Breast epithelium (tissue), 4 donors: ENCODE measurements around the gene GRIA3. TPM values are rescaled to one million over a fixed set of nuclear protein-coding genes. Genes with fewer than 3 reads are reported as not detected.

ENCODE experiments used
- DNase-seq, 2 donors: peaks; one replicate each; pipeline ENCODE4 v3.0.0-alpha.2; 2019; ENCODE audit warnings: low spot score in 2 of 2
- H3K27ac ChIP-seq, 2 donors: fragments of 200-600 bp; sonication (generic) in 1 of 2; one replicate each; pipeline ENCODE4 v1.5.1; 2016 to 2019; ENCODE audit warnings: mild to moderate bottlenecking in 1 of 2
- H3K27me3 ChIP-seq, 2 donors: fragments of 200-600 bp; sonication (generic) in 1 of 2; one replicate each; pipeline versions ENCODE4 v1.5.1 to v1.6.0; 2017 to 2019; ENCODE audit warnings: control low read depth in 1 of 2, mild to moderate bottlenecking in 1 of 2
- H3K36me3 ChIP-seq: fragments of 200-600 bp; one replicate; pipeline ENCODE4 v1.5.1; 2019
- H3K4me1 ChIP-seq, 2 donors: fragments of 200-600 bp; sonication (generic); one replicate each; pipeline ENCODE4 v1.5.1; 2016 to 2019; ENCODE audit warnings: control low read depth in 1 of 2
- H3K4me3 ChIP-seq, 3 donors: fragments of 200-600 bp; sonication (generic); 1 replicate in 2 of 3; 2 replicates in 1 of 3; pipeline ENCODE4 v1.5.1; 2016 to 2019; ENCODE audit warnings: mild to moderate bottlenecking in 3 of 3, moderate library complexity in 2 of 3
- H3K9me3 ChIP-seq, 2 donors: fragments of 200-600 bp; sonication (generic) in 1 of 2; one replicate each; pipeline ENCODE4 v1.5.1; 2016 to 2019; ENCODE audit warnings: control low read depth in 1 of 2
- POLR2A ChIP-seq: fragments of 450-650 bp; IDR thresholded peaks from one replicate; pipeline ENCODE4 v1.6.1; 2016; ENCODE audit warnings: antibody characterized with exemption, mild to moderate bottlenecking, moderate library complexity
- POLR2AphosphoS5 ChIP-seq, 3 donors: sonication (generic); formaldehyde crosslinking; IDR thresholded peaks; one replicate each; pipeline ENCODE4 v1.6.1; 2017; ENCODE audit warnings: antibody characterized with exemption in 3 of 3
- intact Hi-C: fragments of 100-400 bp; cut with DNase I; formaldehyde crosslinking; loops from one replicate; pipeline ENCODE4 v1.15.1; 2023; ENCODE audit warnings: low total_unique reads
- total RNA-seq, 3 donors: library from RNA; depleted of rRNA; stranded (reverse); fragments of >200 nt; gene quantifications; one replicate each; pipeline ENCODE4 v1.1.0, GENCODE V29; 2016
- TF ChIP-seq, protein P1 (sequence below), 3 donors: fragments of 450-650 bp; IDR thresholded peaks; one replicate each; pipeline ENCODE4 v1.5.1; 2016 to 2017; ENCODE audit warnings: antibody characterized with exemption in 3 of 3, mild to moderate bottlenecking in 3 of 3, moderate library complexity in 3 of 3

GRIA3 gene
- total RNA-seq, 3 donors from 2014 or later = 0.98 to 2.6 (median 1.9) TPM

DNA sequence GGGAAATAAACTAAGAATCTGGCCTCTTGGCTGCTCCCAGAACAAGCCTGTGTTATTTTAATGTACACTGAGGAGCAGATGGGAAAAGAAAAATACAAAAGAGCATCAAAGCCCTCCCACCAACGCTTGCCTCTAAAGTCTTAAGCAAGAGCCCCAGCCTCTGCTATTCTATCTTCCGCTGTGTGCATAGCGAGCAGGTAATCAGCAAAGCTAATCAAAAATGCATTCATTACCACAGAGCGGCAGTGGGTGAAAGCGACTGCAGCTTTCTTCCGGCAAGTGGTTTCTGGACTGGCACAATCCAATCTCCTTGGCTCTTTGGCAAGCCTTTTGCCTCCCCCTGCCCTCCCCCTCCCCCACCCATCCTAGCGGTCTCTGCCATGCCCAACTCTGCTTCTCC lies 13.5 kb upstream of the GRIA3 start:
- no peak for DNase-seq
- Histone ChIP-seq H3K4me1 (no peaks in the 10 kb centered on the region), H3K36me3 (no peaks in the 10 kb centered on the region), H3K27me3 (no peaks in the 10 kb centered on the region), H3K4me3 (no peak overlapping the region), H3K9me3 (no peaks in the 10 kb centered on the region), H3K27ac (no peak overlapping the region)
- TF ChIP-seq POLR2A = no peak
- TF ChIP-seq, protein P1, sequence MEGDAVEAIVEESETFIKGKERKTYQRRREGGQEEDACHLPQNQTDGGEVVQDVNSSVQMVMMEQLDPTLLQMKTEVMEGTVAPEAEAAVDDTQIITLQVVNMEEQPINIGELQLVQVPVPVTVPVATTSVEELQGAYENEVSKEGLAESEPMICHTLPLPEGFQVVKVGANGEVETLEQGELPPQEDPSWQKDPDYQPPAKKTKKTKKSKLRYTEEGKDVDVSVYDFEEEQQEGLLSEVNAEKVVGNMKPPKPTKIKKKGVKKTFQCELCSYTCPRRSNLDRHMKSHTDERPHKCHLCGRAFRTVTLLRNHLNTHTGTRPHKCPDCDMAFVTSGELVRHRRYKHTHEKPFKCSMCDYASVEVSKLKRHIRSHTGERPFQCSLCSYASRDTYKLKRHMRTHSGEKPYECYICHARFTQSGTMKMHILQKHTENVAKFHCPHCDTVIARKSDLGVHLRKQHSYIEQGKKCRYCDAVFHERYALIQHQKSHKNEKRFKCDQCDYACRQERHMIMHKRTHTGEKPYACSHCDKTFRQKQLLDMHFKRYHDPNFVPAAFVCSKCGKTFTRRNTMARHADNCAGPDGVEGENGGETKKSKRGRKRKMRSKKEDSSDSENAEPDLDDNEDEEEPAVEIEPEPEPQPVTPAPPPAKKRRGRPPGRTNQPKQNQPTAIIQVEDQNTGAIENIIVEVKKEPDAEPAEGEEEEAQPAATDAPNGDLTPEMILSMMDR (IDR thresholded peaks at IDR 0.05) = no peak
- TF ChIP-seq POLR2AphosphoS5 (IDR thresholded peaks at IDR 0.05) = no peak
- intact Hi-C loops = no loop called here

DNA sequence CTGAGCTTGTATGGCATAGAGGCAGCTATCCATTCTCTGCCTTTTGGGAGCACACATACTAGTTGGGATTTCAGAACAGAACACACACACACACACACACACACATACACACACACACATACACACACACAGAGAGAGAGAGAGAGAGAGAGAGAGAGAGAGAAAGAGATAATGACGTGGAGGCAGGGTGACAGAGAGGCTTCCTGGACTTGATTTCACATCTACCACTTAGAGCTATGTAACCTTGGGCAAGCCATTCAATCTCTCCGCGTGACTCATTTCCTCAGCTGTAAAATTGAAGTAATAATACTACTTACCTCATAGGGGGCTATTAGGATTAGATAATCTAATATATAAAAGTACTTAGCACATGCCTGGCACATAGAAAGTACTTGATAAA lies 12.3 kb upstream of the GRIA3 start:
- Histone ChIP-seq H3K27me3 (peaks cover 0 to 3% of the 10 kb centered on the region in 2 donors), H3K4me3 (no peak overlapping the region), H3K27ac (no peak overlapping the region), H3K36me3 (no peaks in the 10 kb centered on the region), H3K9me3 (no peaks in the 10 kb centered on the region), H3K4me1 (no peaks in the 10 kb centered on the region)
- intact Hi-C loops = loop anchor here (2.0 kb wide), 1 partner anchor 69 kb away; no protein-coding TSS in a partner anchor
- TF ChIP-seq, protein P1 (IDR thresholded peaks at IDR 0.05) = no peak
- TF ChIP-seq POLR2A = no peak
- DNase-seq = no peak

DNA sequence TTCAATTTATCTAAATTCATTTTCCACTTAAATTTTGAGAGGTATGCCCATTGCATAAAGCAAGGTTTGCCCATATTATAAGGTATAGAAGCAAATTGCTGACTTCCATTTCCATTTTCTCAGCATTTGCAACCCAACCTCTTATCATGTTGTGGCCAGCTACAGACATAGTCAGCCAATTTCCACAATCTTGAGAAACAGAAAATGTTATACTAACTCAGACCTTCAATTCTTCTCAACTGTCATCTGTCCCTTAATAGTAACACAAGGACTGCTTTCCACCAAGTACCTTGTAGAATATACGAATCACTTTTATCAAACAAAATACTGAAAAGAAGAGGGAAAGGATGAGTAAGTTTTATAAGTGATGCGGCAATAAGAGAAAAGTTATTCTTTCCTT lies 11.2 kb upstream of the GRIA3 start:
- Histone ChIP-seq H3K36me3 (no peaks in the 10 kb centered on the region), H3K27ac (no peak overlapping the region), H3K27me3 (peaks cover 0 to 3% of the 10 kb centered on the region in 2 donors), H3K4me1 (no peaks in the 10 kb centered on the region), H3K9me3 (no peaks in the 10 kb centered on the region), H3K4me3 (no peak overlapping the region)
- intact Hi-C loops = loop anchor here (2.0 kb wide), 1 partner anchor 68 kb away; no protein-coding TSS in a partner anchor
- no peak for DNase-seq
- TF ChIP-seq POLR2A (no peak), POLR2AphosphoS5 (IDR thresholded peaks at IDR 0.05) (no peak)
- TF ChIP-seq, protein P1 (IDR thresholded peaks at IDR 0.05) = no peak

DNA sequence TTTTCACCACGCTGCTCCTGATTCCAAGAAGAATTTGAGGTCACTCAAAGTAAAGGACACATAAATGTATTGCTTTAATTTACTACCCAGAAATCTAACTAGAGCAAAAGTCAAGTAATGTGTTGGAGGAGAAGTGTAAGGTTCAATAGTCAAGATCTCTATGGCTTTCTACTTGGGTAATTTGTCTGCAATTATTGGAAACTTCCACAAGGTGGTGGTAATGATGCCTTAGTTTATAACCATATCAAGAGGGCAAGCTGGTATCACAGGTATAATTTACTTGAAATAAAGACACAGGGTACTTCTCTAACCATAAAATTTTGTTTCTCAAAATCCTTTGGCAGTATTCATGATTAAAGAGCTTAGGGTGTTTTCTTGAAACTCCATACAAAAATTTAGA lies 10.2 kb upstream of the GRIA3 start:
- intact Hi-C loops = loop anchor here (2.0 kb wide), 1 partner anchor 67 kb away; no protein-coding TSS in a partner anchor
- DNase-seq = no peak
- no peaks in the 10 kb centered on the region for H3K4me1 ChIP-seq
- no peaks in the 10 kb centered on the region for H3K36me3 ChIP-seq
- H3K9me3 ChIP-seq = no peaks in the 10 kb centered on the region
- TF ChIP-seq, protein P1 (IDR thresholded peaks at IDR 0.05) = no peak
- TF ChIP-seq POLR2AphosphoS5 (IDR thresholded peaks at IDR 0.05) (no peak), POLR2A (no peak)
- H3K27me3 ChIP-seq = peaks cover 0 to 3% of the 10 kb centered on the region in 2 donors
- H3K4me3 ChIP-seq = no peak overlapping the region
- no peak overlapping the region for H3K27ac ChIP-seq

DNA sequence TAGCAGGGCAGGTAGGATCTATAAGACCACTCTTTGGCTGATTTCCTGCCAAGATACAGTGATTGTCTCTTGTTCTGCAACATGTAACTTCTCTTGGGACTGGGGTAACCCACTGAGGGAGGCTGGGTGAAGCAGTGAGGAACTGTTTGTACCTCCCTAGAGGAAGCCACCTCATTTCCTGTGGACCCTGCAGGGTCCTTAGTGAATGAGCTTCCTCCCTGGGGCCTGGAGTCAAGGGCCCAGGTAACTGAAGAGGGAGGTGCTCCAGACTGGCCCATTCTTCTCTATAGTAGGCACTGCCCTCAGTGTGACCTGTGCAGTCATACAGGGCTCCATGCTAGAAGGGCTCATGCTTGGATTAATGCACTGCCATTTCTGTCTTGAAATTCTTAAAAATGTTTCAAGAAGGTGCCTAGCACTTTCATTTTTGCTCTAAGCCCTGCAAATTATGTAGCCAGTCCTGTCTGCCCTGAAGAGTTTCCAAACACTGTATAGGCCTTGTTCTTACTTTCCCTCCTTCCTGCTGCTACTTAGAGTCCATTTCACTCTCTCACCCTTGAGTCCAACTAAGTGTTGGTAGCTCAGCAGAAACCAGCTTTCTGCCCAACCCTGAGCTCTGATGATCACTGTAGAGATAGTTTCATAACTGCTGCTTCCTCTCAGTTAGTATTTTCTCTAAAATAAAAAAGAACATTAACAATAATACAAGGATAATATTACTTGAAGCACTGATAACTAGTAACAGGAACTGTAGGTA lies 8.5 kb upstream of the GRIA3 start:
- no peaks in the 10 kb centered on the region for H3K36me3 ChIP-seq
- H3K4me1 ChIP-seq = no peaks in the 10 kb centered on the region
- peaks cover 0 to 3% of the 10 kb centered on the region in 2 donors for H3K27me3 ChIP-seq
- intact Hi-C loops = no loop called here
- no peak overlapping the region for H3K4me3 ChIP-seq
- TF ChIP-seq POLR2AphosphoS5 (IDR thresholded peaks at IDR 0.05) = no peak
- no peak for DNase-seq
- no peaks in the 10 kb centered on the region for H3K9me3 ChIP-seq
- no peak overlapping the region for H3K27ac ChIP-seq
